Measurements from ENCODE around the gene DAP. TPM values are rescaled to one million over a fixed set of nuclear protein-coding genes. Genes with fewer than 3 reads are reported as not detected.

The DAP gene
- total RNA-seq, 1 experiment from 2014 or later, result 95.9 TPM

DNA sequence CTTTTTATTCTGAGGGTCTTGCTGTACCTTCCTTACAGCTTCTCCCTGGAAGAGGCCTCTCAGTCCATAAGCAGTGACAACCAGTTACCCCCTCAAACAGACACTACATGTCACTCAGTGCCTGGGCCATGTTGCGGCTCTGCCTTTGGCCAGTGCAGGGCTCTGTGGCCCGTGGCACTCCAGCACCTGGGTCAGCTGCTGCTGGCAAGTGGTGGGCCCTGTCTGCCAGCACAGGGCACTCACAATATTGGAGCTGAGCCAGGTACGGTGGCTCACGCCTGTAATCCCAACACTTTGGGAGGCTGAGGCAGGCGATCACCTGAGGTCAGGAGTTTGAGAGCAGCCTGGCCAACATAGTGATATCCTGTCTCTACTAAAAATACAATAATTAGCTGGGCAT, 24.2 kb downstream of the DAP start:
- Histone ChIP-seq H3K4me3 (ENCODE audit: low read depth, low read length, poor library complexity, severe bottlenecking) (no peak overlapping the region), H3K27me3 (replicated peaks; ENCODE audit: insufficient read depth, low read depth, low read length, poor library complexity) (no peaks in the 10 kb centered on the region), H3K9me3 (ENCODE audit: low read depth, low read length, poor library complexity, severe bottlenecking) (peaks cover 21% of the 10 kb centered on the region), H3K36me3 (ENCODE audit: insufficient read depth, low read length, poor library complexity, severe bottlenecking) (peaks cover 18% of the 10 kb centered on the region), H3K27ac (ENCODE audit: low read depth, low read length, poor library complexity, severe bottlenecking) (no peak overlapping the region), H3K4me1 (ENCODE audit: insufficient read depth, low read length, poor library complexity, severe bottlenecking) (no peaks in the 10 kb centered on the region)
- ChIA-PET POLR2A (ENCODE audit: low non-redundant PET) (no interaction called here), CTCF (no interaction called here)
- no TSS peak for BruUV-seq (replicated peaks)
- intact Hi-C loops (cut with micrococcal nuclease; ENCODE audit: unreplicated experiment), result no loop called here
- TF ChIP-seq CTCF (conservative IDR thresholded peaks at IDR 0.05; ENCODE audit: low read depth, low read length) (no peak), EZH2 (IDR thresholded peaks at IDR 0.05; ENCODE audit: borderline replicate concordance, low read depth, low read length, poor library complexity, severe bottlenecking) (no peak)
- no peak for DNase-seq (ENCODE audit: low spot score)

DNA sequence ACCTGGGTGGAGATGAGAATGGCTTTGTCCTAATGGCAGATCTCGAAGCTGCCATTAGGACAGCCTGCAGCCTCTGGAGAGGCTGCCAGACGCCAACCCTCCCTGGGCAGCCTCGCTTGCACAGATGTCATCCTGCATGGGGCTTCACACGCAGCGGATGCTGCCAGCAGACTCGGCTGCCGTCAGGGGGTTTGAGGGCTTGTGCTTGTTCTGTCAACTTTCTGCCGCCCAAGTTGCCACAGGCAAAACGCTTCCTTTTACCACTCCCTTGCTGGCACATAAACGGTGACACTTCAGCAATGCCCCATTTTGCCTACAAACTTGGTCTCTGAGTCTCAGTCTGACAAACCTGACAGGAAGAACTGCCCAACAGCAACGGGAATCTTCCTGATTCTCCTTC, 24.7 kb downstream of the DAP start:
- TF ChIP-seq EZH2 (IDR thresholded peaks at IDR 0.05; ENCODE audit: borderline replicate concordance, low read depth, low read length, poor library complexity, severe bottlenecking) (no peak), CTCF (conservative IDR thresholded peaks at IDR 0.05; ENCODE audit: low read depth, low read length) (no peak)
- Histone ChIP-seq H3K27me3 (replicated peaks; ENCODE audit: insufficient read depth, low read depth, low read length, poor library complexity) (no peaks in the 10 kb centered on the region), H3K4me3 (ENCODE audit: low read depth, low read length, poor library complexity, severe bottlenecking) (no peak overlapping the region), H3K36me3 (ENCODE audit: insufficient read depth, low read length, poor library complexity, severe bottlenecking) (peaks cover 14% of the 10 kb centered on the region), H3K27ac (ENCODE audit: low read depth, low read length, poor library complexity, severe bottlenecking) (no peak overlapping the region), H3K4me1 (ENCODE audit: insufficient read depth, low read length, poor library complexity, severe bottlenecking) (no peaks in the 10 kb centered on the region), H3K9me3 (ENCODE audit: low read depth, low read length, poor library complexity, severe bottlenecking) (peaks cover 20% of the 10 kb centered on the region)
- no peak for DNase-seq (ENCODE audit: low spot score)
- BruUV-seq (replicated peaks), result no TSS peak
- POLR2A ChIA-PET (ENCODE audit: low non-redundant PET), result no interaction called here
- CTCF ChIA-PET, result no interaction called here
- intact Hi-C loops (cut with micrococcal nuclease; ENCODE audit: unreplicated experiment), result no loop called here

DNA sequence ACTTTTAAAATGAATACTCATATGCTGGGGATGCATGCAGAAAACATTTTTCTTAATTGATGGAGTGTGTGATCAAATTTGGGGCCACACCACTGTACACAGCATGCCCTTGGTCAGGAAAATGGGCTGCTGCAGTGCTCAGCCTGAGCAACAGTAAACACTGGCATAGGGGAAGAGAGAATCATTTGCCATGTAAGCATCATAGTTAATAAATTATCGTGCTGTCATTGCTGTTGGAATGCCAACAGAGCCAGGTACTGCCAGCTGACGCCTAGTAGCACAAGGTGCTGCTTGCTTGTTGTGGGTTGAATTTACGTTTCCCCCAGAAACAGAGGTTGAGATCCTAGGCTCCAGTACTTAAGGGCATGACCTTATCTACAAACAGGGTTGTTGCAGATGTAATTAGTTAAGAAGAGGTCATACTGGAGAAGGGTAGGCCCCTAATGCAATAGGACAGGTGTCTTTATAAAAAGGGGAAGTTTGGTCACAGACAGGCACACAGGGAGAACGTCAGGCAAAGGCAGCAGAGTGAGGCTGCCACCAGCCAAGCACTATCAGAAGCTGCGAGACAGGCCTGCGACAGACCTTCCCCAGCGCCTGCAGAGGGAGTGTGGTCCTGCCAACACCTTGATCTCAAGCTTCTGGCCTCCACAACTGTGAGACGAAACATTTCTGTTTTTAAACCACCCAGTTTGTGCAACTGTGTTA, 25.3 kb downstream of the DAP start:
- intact Hi-C loops (cut with micrococcal nuclease; ENCODE audit: unreplicated experiment), result no loop called here
- no TSS peak for BruUV-seq (replicated peaks)
- H3K36me3 ChIP-seq (ENCODE audit: insufficient read depth, low read length, poor library complexity, severe bottlenecking), result peaks cover 11% of the 10 kb centered on the region
- ChIA-PET CTCF (no interaction called here), POLR2A (ENCODE audit: low non-redundant PET) (no interaction called here)
- no peak for TF ChIP-seq CTCF (conservative IDR thresholded peaks at IDR 0.05; ENCODE audit: low read depth, low read length)
- TF ChIP-seq EZH2 (IDR thresholded peaks at IDR 0.05; ENCODE audit: borderline replicate concordance, low read depth, low read length, poor library complexity, severe bottlenecking), result no peak
- H3K4me1 ChIP-seq (ENCODE audit: insufficient read depth, low read length, poor library complexity, severe bottlenecking), result no peaks in the 10 kb centered on the region
- no peak overlapping the region for H3K4me3 ChIP-seq (ENCODE audit: low read depth, low read length, poor library complexity, severe bottlenecking)
- no peak overlapping the region for H3K27ac ChIP-seq (ENCODE audit: low read depth, low read length, poor library complexity, severe bottlenecking)
- peaks cover 14% of the 10 kb centered on the region for H3K9me3 ChIP-seq (ENCODE audit: low read depth, low read length, poor library complexity, severe bottlenecking)
- no peaks in the 10 kb centered on the region for H3K27me3 ChIP-seq (replicated peaks; ENCODE audit: insufficient read depth, low read depth, low read length, poor library complexity)
- DNase-seq (ENCODE audit: low spot score), result no peak

Data from A673 (cell line).